Uterus (tissue), 2 donors: ENCODE data around the gene LCAT.

Source experiments
- POLR2A ChIP-seq, 2 donors: fragments of 450-650 bp; IDR thresholded peaks; one replicate each; pipeline ENCODE4 v1.6.1; 2016; ENCODE audit warnings: antibody characterized with exemption in 2 of 2, mild to moderate bottlenecking in 1 of 2, moderate library complexity in 1 of 2
- TF ChIP-seq, protein P1 (sequence below), 4 experiments: fragments of 200-600 bp in 2 of 4; fragments of 450-650 bp in 2 of 4; sonication (generic) in 2 of 4; IDR thresholded peaks; one replicate each; pipeline ENCODE4 v1.5.1; 2016 to 2019; ENCODE audit warnings: antibody characterized with exemption in 4 of 4, mild to moderate bottlenecking in 2 of 4, moderate library complexity in 1 of 4

- TF ChIP-seq, protein P1, sequence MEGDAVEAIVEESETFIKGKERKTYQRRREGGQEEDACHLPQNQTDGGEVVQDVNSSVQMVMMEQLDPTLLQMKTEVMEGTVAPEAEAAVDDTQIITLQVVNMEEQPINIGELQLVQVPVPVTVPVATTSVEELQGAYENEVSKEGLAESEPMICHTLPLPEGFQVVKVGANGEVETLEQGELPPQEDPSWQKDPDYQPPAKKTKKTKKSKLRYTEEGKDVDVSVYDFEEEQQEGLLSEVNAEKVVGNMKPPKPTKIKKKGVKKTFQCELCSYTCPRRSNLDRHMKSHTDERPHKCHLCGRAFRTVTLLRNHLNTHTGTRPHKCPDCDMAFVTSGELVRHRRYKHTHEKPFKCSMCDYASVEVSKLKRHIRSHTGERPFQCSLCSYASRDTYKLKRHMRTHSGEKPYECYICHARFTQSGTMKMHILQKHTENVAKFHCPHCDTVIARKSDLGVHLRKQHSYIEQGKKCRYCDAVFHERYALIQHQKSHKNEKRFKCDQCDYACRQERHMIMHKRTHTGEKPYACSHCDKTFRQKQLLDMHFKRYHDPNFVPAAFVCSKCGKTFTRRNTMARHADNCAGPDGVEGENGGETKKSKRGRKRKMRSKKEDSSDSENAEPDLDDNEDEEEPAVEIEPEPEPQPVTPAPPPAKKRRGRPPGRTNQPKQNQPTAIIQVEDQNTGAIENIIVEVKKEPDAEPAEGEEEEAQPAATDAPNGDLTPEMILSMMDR (IDR thresholded peaks at IDR 0.05): no peak
- TF ChIP-seq POLR2A (IDR thresholded peaks at IDR 0.05): no peak
These were observed 34.7 kb downstream of the LCAT start for GRCh38 chr16:67909056-67909742.
